Activated naive CD4-positive, alpha-beta T cell treated with Interleukin-2 at 50 U/mL for 16 hours (primary cell): Measurements from ENCODE around the gene NCAM2.
"Not testable (repeated sequence)": the region's sequence is repeated elsewhere in the genome, so short reads cannot be mapped to it uniquely, and the experiment has no call there.

ENCODE experiments used
- DNase-seq: peaks from one replicate; pipeline ENCODE4 v3.0.0-alpha.2; 2020

Gene NCAM2

DNA sequence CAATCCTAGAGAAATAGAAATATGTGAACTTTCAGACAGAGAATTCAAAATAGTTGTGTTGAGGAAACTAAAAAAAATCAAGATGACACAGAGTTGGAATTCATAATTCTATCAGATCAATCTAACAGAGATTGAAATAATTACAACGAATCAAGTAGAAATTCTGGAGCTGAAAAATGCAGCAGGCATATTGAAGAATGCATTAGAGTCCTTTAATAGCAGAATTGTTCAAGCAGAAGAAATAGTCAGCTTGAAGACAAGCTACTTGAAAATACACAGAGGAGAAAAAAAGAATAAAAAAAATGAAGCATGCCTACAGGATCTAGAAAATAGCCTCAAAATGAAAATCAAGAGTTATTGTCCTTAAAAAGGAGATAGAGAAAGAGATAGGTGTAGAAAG lies 347.1 kb downstream of the NCAM2 start:
- DNase-seq = no peak

DNA sequence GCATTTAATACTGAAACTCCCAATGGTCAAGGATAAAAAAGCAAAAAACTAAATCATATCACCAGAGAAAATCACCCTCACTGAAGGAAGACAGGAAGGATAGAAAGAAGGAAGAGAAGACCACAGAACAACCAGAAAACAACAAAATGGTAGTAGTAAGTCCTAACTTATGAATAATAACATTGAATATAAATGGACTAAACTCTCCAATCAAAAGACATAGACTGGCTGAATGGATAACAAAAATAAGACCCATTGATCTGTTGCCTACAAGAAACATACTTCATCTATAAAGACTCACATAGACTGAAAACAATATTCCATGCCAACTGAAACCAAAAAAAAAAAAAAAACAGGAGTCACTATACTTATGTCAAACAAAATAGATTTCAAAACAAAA lies 347.7 kb downstream of the NCAM2 start:
- no peak for DNase-seq

DNA sequence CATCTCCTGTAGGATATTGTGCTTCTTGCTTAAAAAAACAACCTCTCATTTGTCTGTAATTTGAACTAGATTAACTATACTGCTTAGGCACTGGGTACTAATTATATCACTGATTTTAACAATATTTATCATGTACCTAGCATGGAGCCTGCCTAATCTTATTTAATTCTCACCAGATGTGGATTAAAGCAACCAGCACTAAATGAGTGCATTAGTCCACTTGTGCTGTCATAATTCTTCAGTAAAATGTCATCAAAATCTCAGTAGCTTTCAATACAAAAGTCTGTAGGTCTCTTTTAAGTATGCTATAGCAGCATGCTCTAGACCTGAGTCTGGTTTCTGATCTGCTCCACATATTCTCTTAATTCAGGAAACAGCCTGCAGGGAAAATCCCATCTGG lies 368.1 kb downstream of the NCAM2 start:
- no peak for DNase-seq

DNA sequence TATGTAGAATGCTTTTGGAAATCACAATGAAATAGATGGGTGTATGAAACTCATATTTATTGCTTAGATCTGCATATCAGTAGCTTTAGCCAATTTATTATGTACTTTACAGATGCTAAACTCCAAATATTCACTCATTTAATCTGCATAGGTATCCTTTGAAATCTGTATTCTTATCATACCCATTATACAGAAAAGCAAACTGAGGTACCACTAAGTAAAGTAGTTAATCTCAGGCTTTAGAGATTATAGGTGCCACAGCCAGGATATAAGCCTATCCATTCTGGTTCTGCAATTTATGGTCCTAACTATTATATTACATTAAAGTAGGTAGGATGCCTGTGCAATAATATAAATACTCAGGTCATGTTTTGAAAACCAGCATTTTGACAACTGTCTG lies 369.4 kb downstream of the NCAM2 start:
- DNase-seq = no peak

DNA sequence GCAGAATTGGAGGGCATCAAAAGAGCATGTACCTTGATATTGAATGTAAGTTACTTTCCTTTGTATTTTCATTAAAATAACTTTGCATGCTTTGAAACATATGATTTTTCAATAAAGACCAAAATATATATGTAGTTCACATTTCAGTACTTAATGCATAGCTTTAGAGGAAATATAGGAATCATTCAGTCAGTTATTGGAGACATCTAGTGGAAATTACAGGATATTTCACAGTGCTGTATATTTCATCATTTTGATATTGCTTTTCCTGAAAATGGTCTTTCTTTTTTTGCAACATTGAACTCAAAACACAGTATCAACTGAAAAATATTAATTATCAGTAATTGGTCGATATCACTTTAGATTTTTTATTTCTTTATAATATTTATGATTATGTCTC lies 375.8 kb downstream of the NCAM2 start:
- DNase-seq = no peak

DNA sequence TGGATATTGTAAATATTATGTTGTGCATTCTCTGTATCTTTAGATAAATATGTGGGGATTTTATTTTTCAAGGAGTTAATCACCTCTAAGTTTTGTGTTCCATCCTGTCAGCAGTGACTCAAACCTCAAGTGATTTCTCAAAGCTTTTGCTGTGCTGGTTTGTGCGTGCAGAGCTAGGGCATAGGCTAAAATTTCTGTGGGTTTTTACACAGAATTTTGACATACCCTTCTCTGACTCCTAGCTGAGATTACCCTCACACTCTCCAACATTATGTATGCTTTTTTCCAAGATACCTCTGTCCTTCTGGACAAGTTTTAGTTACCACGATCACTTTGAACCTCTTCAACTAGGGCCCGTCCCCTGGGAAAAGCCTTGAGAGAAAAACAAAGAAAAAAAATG lies 384.9 kb downstream of the NCAM2 start:
- no peak for DNase-seq

DNA sequence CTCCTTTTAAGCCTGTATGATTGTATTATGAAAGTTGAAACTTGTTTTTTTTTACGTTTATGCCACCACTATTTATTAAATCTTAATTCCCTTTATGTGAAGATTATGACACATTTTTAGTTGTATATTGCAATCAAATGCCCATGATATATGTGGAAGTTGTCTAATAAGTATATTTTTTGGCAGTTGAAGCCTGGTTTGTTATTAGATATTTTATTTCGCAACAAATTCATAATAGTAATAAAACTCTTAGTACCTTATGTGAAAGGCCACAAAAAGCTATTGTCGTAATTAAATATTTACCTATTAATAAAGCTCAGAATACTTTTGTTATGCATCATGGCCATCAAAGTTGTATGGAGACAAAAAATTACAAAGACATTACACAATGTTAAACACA lies 386.8 kb downstream of the NCAM2 start:
- DNase-seq = no peak

DNA sequence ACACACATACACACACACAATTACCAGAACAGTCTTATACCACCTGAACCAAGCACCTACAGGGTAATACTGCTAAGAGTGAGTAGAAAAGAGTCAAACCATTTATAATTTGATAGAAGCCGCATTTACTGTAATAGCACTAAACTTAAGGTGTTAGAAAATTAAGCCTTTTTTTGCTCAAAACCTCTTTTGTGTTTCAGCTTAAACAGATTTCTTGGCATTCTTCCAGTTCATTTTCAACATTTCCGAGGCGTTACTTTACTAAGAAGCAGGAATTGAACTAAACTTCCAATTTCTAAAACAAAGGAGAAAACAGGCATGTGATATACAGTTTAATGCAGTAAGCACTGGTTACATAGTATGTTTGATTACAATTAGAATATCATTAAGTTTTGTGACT lies 387.2 kb downstream of the NCAM2 start:
- DNase-seq = no peak

DNA sequence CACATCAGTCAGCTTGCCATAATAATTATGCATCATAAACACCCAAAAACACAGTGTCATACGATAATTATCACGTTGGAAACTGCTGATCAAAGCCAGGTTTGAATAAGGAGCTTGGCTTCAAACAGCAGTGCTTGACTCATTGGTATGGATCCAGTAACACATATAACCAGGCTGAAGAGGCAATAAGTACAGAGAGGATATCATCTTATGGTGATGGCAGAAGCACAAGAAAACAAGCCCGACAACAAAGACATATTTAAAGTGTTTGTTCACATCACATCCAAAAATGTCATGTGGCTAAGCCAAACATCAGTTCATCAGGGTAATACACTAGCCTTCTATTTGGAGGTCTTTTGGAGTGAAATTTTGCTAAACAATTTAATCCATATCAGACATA lies 389.7 kb downstream of the NCAM2 start:
- DNase-seq = no peak

DNA sequence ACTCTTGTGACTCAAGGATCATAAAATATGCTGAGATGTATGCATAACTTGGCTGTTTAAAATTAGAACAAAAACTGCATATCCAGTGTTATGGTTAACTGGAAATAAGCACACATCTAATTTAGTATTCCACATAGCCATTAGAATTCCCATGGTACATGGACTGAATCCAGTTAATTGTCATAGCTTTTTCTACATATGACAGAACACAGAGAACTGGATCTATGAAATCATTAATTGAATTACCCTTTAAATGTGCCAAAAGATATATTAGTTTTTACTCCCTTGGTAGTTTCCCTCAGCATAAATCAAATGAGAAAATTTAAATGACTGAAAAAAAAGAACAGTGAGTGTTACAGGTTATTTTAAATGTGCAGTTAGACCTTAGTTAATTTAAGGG lies 395.9 kb downstream of the NCAM2 start:
- no peak for DNase-seq

DNA sequence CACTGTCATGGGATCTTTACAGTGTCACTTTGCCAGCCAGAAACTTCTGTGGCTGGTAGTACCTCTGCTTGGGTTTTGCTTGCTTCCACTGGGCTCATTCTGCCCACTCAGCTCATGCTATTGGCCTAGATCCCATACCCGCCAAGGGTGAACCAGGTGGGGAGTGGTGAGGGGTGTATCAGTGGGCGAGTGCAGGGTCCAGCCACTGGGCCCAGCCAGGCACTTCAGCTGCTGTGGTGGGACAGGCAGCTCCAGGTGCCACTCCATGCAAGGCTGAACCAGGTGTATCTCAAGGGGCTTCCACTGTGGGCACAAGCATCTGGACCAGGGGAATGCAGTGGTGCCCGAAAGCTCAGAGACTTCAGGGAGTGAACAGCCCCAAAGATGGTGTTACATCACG lies 398.2 kb downstream of the NCAM2 start:
- no peak for DNase-seq

DNA sequence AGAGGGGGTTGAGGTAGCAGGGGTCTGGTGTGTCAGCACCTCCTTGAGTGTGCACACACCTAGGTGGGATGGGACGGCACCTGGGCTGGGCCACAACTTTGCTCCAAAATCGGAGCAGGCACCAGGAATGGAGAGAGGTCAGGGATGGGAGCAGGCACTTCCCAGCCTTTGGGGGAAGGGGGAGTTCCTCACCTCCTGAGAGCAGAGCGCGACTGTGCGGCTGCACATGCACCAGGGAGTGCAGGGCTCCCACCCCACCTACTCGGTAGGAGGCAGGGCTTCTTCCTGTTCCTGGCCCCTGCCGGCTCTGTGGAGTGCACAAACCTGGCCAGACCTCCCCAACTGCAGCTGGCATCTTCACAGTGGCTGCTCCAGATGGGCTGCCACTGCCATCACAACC lies 399.3 kb downstream of the NCAM2 start:
- DNase-seq = no peak

DNA sequence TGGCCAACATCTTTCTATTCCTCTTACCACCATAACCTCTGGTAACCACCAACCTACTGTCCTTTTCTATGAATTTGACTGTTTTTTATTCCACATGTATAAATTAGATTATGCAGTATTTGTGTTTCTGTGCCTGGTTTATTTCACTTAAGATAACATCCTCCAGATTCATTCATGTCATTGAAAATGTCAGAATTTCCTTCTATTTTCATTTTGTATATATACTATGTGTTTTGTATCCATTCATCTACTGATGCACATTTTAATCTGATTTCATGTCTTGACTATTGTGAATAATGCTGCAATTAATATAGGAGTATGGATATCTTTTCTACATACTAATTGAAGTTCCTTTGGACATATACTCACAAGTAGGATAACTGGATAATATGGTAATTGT lies 403.2 kb downstream of the NCAM2 start:
- DNase-seq = no peak

DNA sequence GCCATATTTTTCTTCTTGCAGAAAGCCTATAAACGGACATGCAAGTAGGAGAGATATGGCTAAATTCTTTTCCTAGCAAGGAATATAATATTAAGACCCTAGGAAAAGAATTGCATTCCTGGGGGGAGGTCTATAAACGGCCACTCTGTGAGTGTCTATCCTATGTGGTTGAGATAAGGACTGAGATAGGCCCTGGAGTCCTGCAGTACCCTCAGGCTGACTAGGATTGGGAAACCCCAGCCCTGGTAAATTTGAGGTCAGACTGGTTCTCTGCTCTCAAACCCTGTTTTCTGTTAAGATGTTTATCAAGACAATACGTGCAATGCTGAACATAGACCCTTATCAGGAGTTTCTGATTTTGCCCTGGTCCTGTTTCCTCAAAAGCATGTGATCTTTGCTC lies 404.0 kb downstream of the NCAM2 start:
- DNase-seq = not testable (repeated sequence)

DNA sequence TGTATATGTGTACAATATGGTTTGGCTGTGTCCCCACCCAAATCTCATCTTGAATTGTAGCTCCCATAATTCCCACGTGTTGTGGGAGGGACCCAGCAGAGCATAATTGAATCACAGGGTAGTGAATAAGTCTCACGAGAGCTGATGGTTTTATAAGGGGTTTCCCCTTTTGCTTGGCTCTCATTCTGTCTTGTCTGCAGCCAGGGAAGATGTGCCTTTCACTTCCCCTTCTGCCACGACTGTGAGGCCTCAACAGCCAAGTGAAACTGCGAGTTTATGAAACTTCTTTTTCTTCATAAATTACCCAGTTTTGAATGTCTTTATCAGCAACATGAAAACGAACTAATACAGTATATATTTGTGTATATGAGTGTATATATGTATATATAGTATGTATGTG lies 406.1 kb downstream of the NCAM2 start:
- DNase-seq = not testable (repeated sequence)

DNA sequence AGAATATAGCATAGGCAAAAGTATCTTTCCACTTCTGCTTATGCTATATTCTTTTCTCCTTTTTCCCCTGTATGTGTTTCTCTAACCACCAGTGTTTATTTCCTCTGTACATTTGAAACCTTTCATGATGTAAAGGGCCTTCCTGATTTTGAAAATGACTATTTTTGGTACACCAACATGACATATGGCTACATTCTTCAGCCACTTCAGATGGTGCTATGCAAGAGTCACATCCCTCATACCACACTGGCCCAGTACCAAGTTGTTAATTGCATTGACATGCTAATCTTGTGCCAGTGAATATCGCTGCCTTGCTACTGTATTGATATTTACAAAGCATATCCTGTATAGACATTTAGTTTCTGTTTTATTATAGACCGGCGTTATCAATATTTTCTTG lies 408.7 kb downstream of the NCAM2 start:
- no peak for DNase-seq

DNA sequence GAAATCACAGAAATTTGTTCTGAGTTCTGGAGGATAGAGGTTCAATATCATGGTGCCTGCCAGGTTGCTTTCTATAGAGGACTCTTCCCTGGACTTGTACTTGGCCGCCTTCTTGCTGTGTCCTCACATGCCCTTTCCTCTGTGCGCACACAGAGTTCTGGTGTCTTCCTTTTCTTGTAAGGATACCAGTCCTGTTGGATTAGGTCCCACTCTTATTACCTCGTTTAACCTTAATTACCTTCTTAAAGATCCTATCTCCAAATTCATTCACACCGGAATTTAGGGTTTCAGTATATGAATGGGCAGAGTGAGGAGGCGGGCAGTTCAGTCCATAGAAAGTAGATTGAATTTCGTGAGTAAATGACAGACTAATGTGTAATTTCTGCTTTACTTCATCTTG lies 413.9 kb downstream of the NCAM2 start:
- DNase-seq = no peak

DNA sequence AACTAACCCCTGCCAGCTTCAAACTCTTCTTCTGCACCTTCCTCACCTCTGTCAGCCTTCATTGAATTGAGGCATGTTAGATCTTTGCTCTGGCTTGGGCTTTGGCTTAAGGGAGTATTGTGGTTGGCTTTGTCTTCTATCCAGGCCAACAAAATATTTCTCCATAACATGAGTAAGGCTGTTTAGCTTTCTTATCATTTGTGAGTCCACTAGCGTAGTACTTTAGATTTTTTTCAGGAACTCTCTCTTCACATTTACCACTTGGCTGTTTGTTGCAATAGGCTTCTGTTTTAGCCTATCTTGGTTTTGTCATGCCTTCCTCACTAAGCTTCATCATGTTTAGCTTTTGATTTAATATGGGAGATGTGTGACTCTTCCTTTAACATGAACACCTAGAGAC lies 417.5 kb downstream of the NCAM2 start:
- DNase-seq = no peak

DNA sequence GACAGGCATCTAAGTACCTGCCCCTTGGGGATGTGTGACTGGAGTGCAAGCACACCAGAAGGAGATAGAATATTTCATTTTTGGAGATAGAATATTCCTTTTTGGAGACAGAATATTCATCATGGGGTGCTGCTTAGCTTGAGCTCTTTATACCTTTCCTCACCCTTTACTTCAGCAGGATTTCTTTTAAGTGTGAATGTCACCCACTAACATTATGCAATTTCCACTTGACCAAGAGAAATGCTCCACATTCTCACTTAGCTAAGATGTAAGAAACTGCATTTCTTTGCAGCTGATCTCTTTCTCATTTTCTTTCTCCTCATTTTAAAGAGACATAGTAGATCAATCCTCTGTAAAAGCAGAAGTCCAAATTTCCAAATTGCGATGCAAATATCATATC lies 436.7 kb downstream of the NCAM2 start:
- DNase-seq = no peak

DNA sequence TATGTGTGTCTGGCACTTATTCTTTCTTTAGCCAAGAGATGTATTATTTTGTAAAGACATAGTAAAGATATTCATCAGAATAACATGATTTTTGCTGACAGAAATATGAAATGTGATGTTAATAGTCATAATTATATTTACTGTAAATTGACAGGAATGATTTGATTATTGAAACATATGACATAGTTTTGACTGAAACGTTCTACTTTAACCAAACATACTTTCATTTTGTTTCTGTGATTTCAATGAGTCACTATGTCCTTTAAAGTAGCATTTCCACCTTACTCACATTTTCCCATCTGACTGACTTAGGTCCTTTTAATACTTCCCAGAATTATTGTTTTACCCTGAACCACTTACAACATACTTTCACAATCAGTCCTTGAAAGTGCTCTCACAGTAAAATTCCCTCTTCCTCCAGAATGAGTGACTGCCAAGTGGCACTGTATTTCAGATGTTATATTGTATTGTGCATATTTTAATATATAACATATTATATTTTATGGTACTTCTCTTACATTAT lies 437.9 kb downstream of the NCAM2 start:
- DNase-seq = no peak

DNA sequence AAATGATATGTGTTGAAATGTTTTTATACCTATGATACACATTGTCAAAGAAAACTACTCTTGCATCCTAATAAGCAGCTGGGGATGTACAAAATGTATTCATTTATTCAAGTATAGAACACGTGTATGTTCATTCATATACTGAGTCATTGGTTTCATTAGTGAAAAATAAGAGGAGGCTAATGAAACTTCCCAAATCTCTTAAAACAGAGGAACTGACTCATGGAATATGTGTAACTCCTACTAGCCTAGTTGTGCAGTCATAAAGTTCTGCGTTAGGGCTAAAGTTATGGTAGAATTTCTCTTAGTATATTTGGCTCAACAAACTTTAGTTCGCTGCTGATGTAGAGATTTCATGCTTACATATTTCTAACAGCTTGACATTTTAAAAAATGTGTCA lies 441.6 kb downstream of the NCAM2 start:
- no peak for DNase-seq

DNA sequence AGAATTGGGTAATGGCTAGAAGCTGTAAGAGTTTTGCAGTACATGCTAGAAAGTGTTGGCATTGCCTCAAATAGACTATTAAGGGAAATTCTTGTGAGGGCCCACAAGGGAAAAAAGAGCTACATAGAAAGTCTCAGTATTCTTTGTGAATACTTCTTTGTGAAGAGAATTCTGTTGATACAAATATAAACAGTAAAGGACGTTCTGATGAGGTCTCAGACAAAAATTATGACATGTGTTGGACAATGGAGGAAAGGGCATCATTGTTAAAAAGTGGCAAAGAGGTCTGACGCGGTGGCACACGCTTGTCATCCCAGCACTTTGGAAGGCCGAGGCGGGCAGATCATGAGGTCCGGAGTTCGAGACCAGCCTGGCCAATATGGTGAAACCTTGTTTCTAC lies 458.9 kb downstream of the NCAM2 start:
- no peak for DNase-seq

DNA sequence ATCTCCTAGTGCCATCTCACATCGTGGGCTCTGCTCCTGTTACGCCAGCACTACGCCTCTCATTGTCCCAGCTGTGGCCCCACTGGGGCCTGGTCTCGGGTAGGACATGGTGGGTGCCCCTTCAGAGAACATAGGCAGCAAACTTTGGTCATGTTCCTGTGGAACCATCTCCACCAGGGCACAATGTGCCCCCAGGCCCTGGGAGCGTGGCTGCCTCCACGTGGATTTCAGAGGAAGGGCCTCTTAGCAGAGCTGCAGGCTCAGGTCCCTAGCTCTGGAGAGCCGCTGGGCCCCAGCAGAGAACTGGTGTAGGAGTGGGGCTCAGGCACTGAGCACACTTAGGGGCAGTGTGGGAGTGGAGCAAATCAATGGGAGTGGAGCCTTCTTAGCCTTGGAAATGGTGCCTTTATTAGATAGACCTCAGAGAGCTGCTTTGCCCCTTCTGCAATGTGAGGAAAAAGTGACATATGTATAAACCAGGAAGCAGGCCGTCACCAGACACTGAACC lies 460.0 kb downstream of the NCAM2 start:
- DNase-seq = no peak

DNA sequence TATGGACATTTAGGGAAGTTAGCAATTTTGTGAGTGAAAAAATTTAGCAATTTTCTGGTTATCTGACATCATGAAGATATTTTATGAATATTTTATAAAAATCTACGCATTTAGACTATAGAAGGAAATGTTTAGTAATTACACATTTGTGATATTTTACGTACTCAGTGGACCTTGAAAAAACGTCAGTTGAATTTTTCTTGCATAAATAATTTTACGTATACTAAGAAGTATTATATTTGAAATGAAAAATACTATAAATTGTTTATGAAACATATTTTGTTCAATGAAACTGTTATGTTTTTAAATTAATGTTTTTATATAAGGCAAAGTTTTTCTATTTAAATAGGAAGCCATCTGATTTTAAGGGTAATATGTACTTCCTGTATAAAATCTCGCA lies 462.8 kb downstream of the NCAM2 start:
- no peak for DNase-seq

DNA sequence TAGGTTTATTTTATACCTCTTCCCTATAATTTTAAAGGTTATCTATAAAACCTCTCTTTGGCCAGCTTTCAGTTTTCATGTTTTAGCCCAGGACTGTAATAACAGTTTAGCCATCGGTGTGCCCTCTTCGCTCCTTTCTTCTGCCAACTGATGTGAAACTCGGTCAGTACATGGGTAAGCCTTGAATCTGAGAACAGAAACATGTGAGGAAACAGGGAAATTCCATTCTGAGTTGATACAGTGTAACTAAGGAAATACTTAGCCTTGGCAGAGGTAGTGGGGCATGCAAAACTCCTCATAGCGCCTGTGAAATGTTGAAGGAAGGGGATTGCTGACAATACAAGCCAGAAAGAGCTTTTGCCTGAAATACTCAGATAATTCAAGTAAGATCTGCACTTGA lies 465.2 kb downstream of the NCAM2 start:
- no peak for DNase-seq

DNA sequence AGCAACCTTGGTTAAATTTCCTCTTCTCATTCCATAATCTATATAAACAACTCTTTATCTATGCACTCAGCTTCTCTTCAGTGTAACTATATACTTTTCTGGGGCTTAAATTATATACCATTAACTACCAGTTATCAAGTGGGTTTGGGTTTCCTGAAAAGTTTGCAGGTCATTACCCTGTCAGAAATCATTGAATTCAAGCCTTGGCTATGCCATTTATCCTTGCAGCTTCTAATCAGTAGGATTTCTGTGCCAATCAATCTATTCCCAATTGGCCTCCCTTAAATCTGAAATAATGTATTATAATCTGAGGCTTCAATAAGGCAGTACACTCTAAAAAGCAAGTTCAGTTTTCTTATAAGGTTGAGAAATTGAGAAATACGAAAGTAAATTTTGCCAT lies 466.5 kb downstream of the NCAM2 start:
- no peak for DNase-seq
